SW480 (cell line): ENCODE results near the gene CHRNA4.
A peak's percentile ranks its signal among the peaks of the same experiment; 100 is the strongest.
"Not testable (repeated sequence)": the region's sequence is repeated elsewhere in the genome, so short reads cannot be mapped to it uniquely, and the experiment has no call there.

Source experiments
- DNase-seq: peaks from one replicate; pipeline ENCODE4 v3.0.0-alpha.2; 2016; ENCODE audit warnings: low spot score

Gene CHRNA4

DNA sequence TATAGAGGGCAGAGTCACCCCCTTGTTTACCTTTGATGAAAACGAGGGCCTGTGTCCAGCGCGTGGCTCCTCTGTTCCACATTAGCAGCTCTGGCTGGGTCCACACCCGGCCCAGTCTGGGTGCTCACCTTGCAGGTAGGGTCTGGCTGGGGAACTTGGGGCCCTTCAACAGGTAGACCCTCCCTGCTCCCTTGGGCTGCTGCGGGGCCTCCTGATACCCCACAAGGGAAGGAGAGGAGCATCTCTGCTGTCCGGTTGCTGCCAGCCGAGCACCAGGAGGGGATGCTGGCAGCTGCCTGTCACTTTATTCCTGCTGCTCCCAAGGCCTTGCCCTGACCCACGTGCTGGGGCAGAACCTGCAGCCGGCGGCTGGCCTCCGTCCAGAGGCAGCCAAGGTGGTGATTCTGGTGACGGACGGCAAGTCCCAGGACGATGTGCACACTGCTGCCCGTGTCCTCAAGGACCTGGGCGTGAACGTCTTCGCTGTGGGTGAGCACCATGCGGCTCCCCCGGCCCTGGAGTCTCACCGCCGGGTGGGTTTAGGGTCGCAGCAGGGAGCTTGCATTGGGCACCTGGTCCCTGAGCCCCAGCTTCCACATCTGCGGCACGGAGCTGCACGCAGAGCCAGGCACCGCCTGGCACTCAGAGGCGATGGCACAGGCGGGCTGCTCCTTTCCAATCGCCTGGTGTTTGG lies 52.8 kb downstream of the CHRNA4 start:
- no peak for DNase-seq

DNA sequence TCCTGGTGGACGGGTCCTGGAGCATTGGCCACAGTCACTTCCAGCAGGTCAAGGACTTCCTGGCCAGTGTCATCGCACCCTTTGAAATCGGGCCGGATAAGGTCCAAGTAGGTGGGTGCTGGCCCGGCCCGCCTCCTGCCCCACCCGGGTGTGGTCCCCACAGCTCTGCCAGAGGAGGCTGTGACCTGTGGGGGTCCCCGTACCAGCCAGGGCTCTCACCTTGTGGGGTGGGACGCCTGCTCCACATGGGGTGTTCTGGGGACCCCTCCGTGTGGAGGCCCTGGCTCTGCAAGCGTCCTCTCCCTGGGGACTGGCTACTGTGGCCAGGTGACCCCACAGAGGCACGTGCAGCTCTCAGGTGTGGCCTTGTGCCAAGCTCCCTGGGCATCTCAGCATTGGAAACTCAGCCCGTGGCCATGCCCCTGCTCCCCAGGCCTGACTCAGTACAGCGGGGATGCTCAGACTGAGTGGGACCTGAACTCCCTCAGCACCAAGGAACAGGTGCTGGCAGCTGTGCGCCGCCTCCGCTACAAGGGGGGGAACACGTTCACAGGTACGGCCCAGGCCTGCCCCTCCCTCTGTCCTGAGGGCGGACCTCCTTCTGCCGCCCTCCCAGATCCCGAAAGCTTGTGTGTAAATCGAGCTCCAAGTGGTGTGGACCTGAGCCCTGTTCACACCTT lies 53.5 kb downstream of the CHRNA4 start:
- no peak for DNase-seq

DNA sequence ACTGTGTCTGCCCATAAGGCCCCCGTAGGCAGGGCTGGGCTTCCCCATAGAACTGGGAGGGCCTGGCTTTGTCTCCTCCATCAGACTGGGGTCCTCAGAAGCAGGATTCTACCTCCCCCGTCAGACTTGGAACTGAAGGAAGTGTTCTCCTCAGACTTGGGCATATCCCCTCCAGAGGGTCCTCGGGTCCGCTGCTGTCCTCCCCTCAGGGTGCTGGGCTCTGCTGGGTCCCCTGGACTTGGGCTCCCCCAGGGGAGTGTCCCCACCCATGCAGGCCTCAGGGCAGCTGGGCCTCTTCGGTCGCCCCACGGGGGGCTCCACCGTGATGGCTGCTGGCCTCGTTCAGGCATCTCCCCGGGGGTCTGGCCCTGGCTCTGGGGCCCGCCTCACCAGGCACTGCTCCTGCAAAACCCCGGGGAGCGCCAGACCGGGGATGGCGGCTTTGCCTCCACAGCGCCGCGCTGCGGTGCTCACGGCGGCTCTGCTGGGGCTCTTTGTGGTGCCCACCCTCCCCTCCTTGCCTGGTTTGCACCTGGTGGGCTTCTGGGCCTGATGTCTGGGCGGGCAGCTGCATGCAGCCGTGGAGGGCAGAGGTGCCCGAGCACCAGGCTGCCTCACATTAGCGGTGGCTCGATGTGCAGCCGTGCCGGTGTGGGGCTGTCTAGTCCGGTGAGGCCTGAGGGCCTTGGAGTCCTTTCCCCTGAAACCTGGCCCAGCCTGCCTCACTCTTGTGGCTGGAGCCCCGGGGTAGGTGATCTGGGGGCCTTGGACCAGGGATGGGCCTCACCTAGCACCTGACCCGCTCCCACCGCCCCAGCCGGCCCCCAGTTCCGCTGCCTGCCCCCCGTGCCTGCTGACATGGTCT lies 54.2 kb downstream of the CHRNA4 start:
- no peak for DNase-seq

DNA sequence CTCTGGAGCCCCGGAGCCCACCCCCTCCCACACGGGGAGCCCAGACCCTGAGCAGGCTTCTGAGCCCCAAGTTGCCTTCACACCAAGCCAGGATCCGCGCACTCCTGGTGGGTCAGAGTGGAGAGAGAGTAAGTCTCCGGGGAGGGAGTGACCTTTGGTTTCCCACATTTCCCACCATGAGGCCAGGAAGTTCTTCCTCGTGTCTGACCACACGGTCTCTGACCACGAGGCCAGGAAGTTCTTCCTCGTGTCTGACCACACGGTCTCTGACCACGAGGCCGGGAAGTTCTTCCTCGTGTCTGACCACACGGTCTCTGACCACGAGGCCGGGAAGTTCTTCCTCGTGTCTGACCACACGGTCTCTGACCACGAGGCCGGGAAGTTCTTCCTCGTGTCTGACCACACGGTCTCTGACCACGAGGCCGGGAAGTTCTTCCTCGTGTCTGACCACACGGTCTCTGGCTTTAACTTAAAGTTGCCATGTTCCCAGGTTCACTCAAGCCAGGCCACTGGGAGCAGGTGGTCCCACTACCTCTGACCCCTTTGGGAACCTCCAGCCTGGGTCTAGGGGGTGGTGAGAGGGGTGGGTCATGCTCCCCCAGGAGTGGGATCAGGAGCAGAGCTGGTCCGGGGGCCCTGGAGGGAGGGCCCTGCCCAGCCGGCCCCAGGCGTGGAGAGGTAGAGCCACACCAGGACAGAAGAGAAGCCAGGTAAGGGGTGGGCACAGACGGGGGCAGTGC lies 55.0 kb downstream of the CHRNA4 start:
- not testable (repeated sequence) for DNase-seq

DNA sequence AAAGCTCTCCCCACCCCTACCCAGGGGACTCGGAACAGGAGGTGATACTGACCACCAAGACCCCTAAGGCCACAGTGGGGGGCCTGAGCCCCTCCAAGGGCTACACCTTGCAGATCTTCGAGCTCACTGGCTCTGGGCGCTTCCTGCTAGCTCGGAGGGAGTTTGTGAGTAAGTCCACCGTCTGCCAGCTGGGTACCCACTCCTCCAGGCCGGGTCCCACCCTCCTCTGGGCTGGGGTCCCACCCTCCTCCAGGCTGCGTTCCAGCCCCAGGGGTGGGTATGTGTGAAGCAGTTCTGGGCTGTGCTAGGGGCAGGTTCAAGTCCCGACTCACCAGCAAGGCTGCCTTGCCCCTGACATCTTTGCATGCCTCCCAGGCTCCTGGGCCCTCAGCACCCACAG lies 55.8 kb downstream of the CHRNA4 start:
- DNase-seq, result no peak

DNA sequence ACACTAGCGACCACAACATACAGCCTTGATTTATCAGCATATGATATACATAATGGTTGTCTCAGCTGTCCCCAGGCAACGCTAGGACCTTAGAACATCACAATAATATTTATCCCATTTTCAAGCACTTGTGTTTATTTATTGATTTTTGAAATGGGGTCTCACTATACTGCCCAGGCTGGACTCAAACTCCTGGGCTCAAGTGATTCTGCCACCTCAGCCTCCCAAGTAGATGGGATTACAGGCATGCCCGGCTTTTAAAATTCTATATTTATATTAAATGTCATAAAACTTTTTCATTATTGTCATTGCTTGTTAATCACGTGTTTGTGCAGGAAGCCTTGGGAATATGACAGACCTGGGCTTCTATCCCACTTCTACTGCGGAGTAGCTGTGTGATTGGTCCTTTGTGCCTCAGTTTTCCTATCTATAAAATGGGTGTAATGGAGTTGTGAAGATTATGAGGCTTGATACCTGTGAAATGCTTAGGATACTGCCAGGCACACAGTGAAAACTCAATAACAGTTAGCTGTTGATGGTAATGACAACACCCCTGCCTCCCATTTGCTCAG lies 58.0 kb downstream of the CHRNA4 start:
- no peak for DNase-seq

DNA sequence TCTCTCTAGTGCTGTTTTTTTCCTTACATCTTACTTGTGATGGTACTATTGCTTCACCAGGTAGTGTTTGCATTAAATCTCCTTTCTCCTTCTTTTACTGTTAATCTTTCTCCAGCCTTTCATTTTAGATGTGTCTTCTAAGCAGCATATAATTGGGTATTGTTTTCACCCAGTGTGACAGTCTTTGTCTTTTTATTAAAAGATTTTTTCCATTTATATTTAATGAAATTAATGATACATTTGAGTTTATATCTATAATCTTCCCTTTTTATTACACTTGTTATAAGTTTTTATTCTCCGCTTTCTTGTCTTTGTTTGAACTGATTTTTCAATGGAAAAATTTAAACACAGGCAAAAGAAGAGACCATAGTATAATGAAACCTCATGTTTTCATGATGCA lies 59.5 kb downstream of the CHRNA4 start:
- DNase-seq, result no peak

DNA sequence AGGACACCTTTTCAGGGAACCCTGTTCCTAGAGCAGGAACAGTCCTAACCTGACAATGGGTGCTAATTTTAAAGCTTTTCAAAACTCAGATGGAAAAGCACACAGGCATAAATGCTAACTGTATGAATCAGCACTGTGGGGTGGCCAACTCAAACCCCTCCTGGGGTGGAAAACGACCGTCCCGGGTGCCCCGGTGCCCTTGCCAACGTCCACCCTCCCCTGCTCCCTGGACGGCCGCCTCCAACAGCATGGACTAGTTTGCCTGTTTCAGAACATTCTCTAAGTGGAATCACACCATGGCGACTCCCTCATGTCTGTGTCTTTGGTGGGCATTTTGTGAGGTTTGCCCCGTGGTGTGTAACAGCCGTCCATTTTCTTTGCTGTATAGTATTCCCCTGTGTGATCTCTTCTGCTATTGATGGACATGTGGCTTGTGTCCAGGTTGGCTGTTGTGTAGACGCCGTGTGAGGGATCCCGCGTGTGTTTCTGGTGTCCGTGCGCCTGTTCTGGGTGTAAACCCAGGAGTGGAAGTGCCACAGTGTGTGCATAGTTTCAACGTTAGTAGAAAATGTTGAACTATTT lies 62.3 kb downstream of the CHRNA4 start:
- no peak for DNase-seq

DNA sequence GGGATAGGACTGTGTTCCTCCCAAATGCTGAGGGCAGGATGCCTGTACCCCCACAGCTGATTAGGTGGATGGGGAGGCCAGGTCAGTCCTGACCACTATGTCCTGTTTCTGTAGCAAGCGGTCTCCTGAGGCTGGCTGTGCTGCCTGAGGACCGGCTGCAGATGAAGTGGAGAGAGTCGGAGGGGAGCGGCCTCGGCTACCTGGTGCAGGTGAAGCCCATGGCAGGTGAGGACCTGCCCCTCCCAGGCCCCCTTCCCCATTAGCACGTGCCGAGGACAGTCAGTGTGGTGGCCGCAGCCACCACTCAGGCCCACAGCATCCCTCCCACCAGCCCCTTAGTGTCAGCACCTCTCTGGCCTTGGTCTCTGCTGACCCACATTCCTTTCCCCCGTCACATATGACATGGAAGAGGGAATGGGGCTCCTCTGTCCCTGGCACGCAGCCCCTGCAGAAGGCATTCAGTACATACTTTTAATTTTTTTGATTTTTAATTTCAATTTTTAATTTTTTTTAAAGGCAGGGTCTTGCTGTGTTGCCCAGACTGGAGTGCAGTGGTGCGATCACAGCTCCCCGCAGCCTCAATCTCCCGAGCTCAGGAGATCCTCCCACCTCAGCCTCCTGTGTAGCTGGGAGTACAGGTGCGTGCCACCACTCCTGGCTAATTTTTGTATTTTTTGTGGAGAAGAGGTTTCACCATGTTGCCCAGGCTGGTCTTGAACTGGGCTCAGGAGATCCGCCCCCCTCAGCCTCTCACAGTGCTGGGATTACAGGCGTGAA lies 63.2 kb downstream of the CHRNA4 start:
- DNase-seq, result no peak

DNA sequence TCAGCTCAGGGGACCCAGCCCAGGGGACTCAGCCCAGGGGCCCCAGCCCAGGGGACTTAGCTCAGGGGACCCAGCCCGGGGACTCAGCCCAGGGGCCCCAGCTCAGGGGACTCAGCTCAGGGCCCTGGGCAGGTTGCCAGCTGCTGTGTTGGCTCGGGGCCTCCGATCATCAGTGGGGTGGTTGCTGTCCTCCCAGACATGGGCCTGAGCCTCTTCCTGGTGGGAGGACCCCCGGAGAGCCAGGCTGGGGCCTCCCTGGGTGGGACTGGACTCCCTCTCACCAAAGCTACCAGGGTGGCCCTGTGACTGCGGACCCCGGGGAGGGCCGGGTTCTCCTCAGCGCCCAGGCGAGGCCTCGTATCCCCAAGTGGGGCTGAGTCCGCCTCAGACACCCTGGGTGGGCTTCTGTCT lies 63.8 kb downstream of the CHRNA4 start:
- no peak for DNase-seq

DNA sequence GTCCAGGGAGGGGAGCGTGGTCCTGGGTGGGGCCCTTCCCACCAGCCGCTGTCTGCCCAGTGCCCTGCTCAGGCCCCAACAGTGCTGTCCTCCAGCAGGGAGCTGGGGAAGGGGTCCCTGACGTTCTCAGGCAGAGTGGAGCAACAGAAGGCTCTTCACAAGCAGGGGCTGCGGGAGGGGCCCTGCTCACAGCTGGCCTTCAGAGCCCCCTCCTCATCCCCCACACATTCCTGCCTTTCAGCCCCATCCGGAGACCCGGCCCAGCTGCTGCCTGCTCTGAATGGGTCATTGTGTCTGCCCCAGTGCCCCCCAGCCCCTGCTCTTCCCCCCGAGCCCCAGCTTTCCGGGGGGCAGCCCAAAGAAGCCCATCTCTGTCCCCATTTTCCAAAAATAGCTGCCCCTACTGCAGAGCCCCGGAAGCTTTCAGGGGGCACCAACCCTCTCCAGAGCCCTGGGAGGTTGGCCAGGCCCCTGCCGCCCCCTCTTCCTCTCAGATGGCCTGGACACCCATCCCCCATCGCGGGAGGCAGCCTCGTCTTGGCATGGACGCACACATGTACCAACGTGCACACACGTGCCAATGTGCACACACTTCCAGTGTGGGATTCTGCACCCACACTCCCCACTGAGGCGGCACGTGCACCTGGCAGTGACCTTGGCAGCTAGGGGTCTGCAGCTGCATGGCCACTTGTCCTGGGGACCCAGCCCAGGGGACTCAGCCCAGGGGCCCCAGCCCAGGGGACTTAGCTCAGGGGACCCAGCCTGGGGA lies 64.4 kb downstream of the CHRNA4 start:
- no peak for DNase-seq

DNA sequence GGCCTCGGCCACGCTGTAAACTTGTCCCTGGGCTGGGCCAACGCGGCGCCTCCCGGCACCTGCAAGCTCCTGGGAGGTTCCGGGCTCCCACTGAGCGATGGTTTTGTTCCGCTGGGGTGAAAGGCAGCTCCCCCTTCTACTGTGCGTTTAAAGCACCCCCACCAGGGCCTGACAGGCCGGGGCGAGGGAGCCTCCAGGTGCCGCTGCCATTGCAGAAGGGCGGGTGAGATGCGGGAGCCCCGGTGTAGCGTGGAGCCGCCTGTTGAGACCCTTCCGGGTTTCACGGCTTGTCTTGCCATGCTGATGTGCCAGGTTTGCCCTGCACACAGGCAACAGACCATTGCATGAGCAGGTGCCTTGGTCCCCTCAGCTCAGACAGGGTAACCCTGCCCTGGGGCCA lies 65.3 kb downstream of the CHRNA4 start:
- no peak for DNase-seq

DNA sequence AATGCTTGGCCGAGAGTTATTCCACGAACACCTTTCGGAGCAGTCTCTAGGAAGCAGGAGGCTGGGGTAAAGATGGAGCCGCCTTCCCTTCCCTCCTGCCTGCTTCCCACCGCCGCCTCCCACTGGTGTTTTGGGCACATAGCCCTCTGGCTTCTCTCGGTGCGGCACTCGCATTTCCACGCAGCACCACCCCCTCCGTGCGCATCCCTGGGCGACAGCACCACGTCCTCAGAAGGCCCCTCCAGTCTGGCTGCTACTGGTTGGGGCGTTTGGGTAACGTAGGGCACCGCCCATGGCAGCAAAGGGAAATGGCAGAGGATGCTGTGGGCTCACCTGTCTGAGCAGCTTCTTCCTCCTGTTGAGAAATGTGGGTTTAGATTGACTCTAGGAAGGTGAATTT lies 65.7 kb downstream of the CHRNA4 start:
- DNase-seq, result peak; percentile 38

DNA sequence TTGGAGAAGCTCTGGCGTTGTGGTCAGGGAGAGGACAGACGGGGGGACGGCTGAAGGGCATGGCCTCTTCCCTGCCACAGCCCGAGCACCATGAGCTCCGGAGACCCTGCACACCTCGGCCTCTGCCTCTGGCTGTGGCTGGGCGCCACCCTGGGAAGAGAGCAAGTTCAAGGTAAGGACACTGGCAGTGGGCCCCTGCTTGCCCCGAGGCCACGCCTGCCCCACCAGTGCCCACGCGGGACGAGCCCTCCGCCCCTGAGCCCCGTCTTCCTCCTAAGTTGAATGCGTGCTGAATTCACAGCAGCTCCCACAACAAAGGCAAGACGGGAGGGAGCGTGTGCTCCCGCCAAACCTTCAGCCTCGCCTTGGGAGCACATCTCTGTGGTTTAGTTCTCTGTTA lies 66.1 kb downstream of the CHRNA4 start:
- no peak for DNase-seq

DNA sequence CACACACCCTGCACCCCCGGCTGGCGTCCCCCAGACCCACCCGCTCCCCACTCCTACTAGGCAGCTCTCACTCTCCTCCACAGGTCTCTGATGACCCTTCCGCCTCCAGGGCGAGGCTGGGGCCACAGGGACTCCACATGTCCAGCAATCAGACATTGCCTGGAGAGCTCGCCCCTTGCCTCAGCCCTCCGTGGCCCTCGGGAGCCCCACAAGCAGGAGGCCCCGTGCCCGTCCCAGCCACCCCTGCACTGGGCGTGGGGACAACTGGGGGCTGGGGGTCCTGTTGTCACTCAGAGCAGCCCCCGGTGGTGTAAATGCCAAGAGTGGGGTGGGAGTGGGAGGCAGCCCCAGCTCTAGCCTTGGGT lies 66.6 kb downstream of the CHRNA4 start:
- no peak for DNase-seq

DNA sequence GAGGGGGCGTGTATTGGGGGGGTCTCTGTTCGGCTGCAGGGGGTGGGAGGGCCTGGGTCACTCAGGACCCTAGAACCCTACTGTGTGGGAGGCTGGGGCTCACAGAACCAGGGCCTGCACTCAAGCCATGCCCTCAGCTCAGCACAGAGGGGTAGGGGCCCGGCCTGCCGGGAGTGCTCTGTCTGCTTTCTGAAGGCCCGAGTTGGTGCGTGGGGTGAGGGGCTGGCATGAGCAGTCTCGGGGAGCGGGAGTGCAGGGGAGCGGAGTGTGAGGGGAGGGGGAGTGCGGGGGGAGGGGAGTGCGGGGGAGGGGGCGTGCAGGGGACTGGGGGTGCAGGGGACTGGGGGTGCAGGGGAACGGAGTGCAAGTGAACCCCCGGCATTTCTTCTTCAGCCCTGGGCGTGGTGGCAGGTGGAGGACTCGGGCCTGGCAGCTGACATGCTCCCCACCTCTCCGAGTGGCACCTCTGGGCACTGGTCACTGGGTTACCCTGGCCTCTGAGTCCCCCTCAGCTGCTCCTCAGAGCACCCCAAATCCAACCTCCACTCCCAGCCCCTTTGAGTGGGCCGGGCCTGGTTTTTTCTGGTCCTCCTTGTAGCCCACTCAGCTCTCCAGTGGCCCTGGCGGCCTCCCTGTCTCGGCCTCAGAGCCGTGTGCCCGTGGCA lies 67.1 kb downstream of the CHRNA4 start:
- no peak for DNase-seq

DNA sequence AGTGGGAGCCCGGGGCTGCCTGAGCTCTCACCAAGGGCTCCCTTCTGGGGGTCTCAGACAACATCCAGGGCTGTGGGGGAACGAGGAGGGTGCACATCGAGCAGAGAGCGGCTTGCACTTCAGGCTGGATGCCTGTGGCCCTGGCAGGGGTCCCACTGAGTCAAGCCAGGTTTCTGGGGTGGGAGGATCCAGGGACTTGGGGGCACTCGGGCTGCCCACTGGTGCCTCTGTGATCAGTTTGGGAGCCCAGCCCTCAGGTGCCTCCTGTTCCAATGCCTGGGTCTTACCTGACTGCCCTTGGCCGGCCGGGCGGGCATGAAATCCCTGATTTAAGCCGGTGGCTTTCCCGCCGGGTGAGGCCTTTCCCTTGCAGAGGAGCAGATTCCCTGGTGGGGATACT lies 67.7 kb downstream of the CHRNA4 start:
- DNase-seq, result no peak
